ENCODE data around the gene GNPNAT1. TPM values are rescaled to one million over a fixed set of nuclear protein-coding genes. Genes with fewer than 3 reads are reported as not detected.

Gene GNPNAT1
- total and polyA plus RNA-seq, 2 donors (not counting 1 experiment from before 2014, with no cell fraction given), result 2.1 to 7.8 TPM

DNA sequence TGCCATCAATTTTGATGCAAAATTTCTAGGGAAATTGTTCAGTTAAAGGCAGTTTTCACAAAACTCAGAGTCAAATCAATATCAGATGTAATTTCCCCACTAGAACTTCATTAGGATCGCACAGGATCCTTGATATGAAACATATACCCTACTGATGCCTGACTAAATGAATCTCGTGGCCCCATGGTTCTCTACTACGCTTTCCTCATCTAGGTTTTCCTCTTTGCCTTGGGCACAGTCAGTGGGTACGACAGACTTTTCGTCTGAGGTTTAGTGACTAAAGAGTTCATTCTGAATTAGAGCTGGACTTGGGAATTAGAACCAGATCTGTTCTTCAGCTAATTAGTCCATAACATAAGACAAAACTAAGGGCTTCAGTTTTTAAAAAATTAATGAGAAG lies 42.5 kb upstream of the GNPNAT1 start:
- Histone ChIP-seq H3K4me3 (ENCODE audit: control extremely low read depth in 1 of 5, extremely low read depth in 1 of 5, insufficient read depth in 1 of 5, low read depth in 2 of 5, low read length in 4 of 5) (no peak overlapping the region), H3K79me2 (ENCODE audit: control insufficient read depth, insufficient read depth, low read length) (no peaks in the 10 kb centered on the region), H3K27me3 (replicated peaks in 1 of 4; ENCODE audit: control extremely low read depth in 1 of 4, control insufficient read depth in 3 of 4, insufficient read depth in 4 of 4, low read length in 3 of 4) (no peaks in the 10 kb centered on the region), H2AFZ (ENCODE audit: insufficient read depth, low read depth, low read length, poor library complexity, severe bottlenecking) (no peak overlapping the region), H3K4me1 (ENCODE audit: control insufficient read depth in 2 of 2, insufficient read depth in 2 of 2, low read length in 2 of 2) (no peaks in the 10 kb centered on the region), H3K4me2 (replicated peaks; ENCODE audit: low read depth, low read length, poor library complexity, severe bottlenecking) (no peak overlapping the region), H3K36me3 (replicated peaks in 1 of 2; ENCODE audit: control extremely low read depth in 1 of 2, control insufficient read depth in 1 of 2, extremely low read depth in 1 of 2, insufficient read depth in 2 of 2, low read length in 1 of 2) (no peaks in the 10 kb centered on the region), H3K9me3 (ENCODE audit: control extremely low read depth in 1 of 3, control insufficient read depth in 2 of 3, insufficient read depth in 1 of 3, low read length in 2 of 3) (no peaks in the 10 kb centered on the region), H3K9ac (ENCODE audit: low read length) (no peak overlapping the region), H4K20me1 (ENCODE audit: control insufficient read depth, insufficient read depth, low read length, poor library complexity, severe bottlenecking) (no peaks in the 10 kb centered on the region), H3K27ac (ENCODE audit: low read length in 2 of 2) (no peak overlapping the region)
- DNase-seq, result no peak
- TF ChIP-seq EZH2 (IDR thresholded peaks at IDR 0.05; ENCODE audit: borderline replicate concordance, insufficient read depth, low read depth, low read length, poor library complexity, severe bottlenecking), result no peak
- TF ChIP-seq, protein P1, sequence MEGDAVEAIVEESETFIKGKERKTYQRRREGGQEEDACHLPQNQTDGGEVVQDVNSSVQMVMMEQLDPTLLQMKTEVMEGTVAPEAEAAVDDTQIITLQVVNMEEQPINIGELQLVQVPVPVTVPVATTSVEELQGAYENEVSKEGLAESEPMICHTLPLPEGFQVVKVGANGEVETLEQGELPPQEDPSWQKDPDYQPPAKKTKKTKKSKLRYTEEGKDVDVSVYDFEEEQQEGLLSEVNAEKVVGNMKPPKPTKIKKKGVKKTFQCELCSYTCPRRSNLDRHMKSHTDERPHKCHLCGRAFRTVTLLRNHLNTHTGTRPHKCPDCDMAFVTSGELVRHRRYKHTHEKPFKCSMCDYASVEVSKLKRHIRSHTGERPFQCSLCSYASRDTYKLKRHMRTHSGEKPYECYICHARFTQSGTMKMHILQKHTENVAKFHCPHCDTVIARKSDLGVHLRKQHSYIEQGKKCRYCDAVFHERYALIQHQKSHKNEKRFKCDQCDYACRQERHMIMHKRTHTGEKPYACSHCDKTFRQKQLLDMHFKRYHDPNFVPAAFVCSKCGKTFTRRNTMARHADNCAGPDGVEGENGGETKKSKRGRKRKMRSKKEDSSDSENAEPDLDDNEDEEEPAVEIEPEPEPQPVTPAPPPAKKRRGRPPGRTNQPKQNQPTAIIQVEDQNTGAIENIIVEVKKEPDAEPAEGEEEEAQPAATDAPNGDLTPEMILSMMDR (IDR thresholded peaks at IDR 0.05), result no peak
- no peak for ATAC-seq (ENCODE audit: low read depth)
- Mint-ChIP-seq H3K4me1 (peaks cover 3% of the 10 kb centered on the region), H3K4me3 (no peak overlapping the region), H3K27ac (no peak overlapping the region), H3K27me3 (peaks cover 10% of the 10 kb centered on the region), H3K9me3 (ENCODE audit: insufficient read depth) (no peaks in the 10 kb centered on the region)
- ChIA-PET POLR2A (no interaction called here), CTCF (interaction anchor here (0.7 to 1.9 kb wide), 3 partner anchors 9 to 110 kb away, joined by 4 to 5 read pairs (median 5); no protein-coding TSS in a partner anchor)
- WGBS (ENCODE audit: insufficient coverage), result 90% methylated on average over 2 of the region's 5 CpGs
- intact Hi-C loops (cut with micrococcal nuclease), result no loop called here

GRCh38 chr14:52829527-52830185 lies 38.2 kb upstream of the GNPNAT1 start:
- no peaks in the 10 kb centered on the region for H3K9me3 ChIP-seq (ENCODE audit: control extremely low read depth in 1 of 3, control insufficient read depth in 2 of 3, insufficient read depth in 1 of 3, low read length in 2 of 3)
- Mint-ChIP-seq H3K9me3 (ENCODE audit: insufficient read depth) (no peaks in the 10 kb centered on the region), H3K4me3 (no peak overlapping the region), H3K4me1 (no peaks in the 10 kb centered on the region), H3K27me3 (peaks cover 12% of the 10 kb centered on the region), H3K27ac (no peak overlapping the region)
- ChIA-PET POLR2A (no interaction called here), CTCF (interaction anchor here (0.7 to 1.5 kb wide), 3 partner anchors 14 to 477 kb away, joined by 3 to 7 read pairs (median 6); no protein-coding TSS in a partner anchor)
- H2AFZ ChIP-seq (ENCODE audit: insufficient read depth, low read depth, low read length, poor library complexity, severe bottlenecking), result no peak overlapping the region
- intact Hi-C loops (cut with micrococcal nuclease), result no loop called here
- no peaks in the 10 kb centered on the region for H3K4me1 ChIP-seq (ENCODE audit: control insufficient read depth in 2 of 2, insufficient read depth in 2 of 2, low read length in 2 of 2)
- WGBS (ENCODE audit: insufficient coverage), result 88% methylated on average over 4 of the region's 7 CpGs
- no peak overlapping the region for H3K27ac ChIP-seq (ENCODE audit: low read length in 2 of 2)
- DNase-seq (no peak), ATAC-seq (ENCODE audit: low read depth) (no peak)
- no peaks in the 10 kb centered on the region for H3K36me3 ChIP-seq (replicated peaks in 1 of 2; ENCODE audit: control extremely low read depth in 1 of 2, control insufficient read depth in 1 of 2, extremely low read depth in 1 of 2, insufficient read depth in 2 of 2, low read length in 1 of 2)
- H3K79me2 ChIP-seq (ENCODE audit: control insufficient read depth, insufficient read depth, low read length), result no peaks in the 10 kb centered on the region
- no peak overlapping the region for H3K9ac ChIP-seq (ENCODE audit: low read length)
- H3K27me3 ChIP-seq (replicated peaks in 1 of 4; ENCODE audit: control extremely low read depth in 1 of 4, control insufficient read depth in 3 of 4, insufficient read depth in 4 of 4, low read length in 3 of 4), result no peaks in the 10 kb centered on the region
- H3K4me3 ChIP-seq (ENCODE audit: control extremely low read depth in 1 of 5, extremely low read depth in 1 of 5, insufficient read depth in 1 of 5, low read depth in 2 of 5, low read length in 4 of 5), result no peak overlapping the region
- no peak for TF ChIP-seq EZH2 (IDR thresholded peaks at IDR 0.05; ENCODE audit: borderline replicate concordance, insufficient read depth, low read depth, low read length, poor library complexity, severe bottlenecking)
- TF ChIP-seq, protein P1 (IDR thresholded peaks at IDR 0.05), result no peak
- H4K20me1 ChIP-seq (ENCODE audit: control insufficient read depth, insufficient read depth, low read length, poor library complexity, severe bottlenecking), result no peaks in the 10 kb centered on the region
- H3K4me2 ChIP-seq (replicated peaks; ENCODE audit: low read depth, low read length, poor library complexity, severe bottlenecking), result no peak overlapping the region

All from B cell (primary cell).